Measurements from ENCODE around the gene SGCE. TPM values are rescaled to one million over a fixed set of nuclear protein-coding genes. Genes with fewer than 3 reads are reported as not detected.

SGCE gene
- total RNA-seq, 2 donors from 2014 or later = 0.65 TPM; not detected in 1

DNA sequence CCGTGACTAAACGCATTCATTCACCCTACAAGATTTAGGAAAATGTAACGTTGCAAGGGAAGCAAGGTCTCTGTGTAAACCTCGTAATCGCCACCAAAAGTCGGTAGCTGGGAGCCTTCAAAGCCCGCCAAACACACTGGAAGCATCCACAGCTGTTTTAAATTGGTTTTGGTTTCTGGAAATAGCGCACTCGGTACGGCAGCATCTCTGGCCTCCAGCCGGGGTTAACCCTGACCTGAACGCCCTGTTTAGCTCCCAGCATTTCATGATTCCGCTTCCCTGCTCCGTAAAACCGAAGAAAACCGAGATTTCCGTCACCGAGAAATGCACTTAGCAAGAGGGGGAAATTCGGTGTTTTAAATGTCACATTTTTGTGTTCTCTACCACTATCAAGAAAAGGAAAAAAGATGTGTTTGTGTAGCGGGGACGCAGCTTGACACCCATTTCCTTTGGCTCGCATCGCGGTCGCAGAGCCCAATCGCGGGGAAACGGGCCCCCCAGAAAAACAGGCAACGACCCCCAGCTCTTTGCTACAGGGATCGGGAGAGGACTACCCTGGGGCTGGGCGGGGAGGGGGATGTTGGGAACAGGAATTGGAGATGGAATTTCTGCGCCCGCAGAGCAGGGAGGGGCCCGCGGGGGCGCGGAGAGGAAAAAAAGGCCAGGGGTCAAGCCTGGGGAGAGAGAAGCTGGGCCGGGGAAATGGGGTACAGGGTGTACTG, 646 bp downstream of the SGCE start:
- Mint-ChIP-seq H3K36me3 (ENCODE audit: low read depth) (no peaks in the 10 kb centered on the region), H3K4me3 (peak overlapping the region; percentile 79), H3K27me3 (peaks cover 30% of the 10 kb centered on the region), H3K4me1 (peaks cover 14% of the 10 kb centered on the region), H3K27ac (peak overlapping the region; percentile 80)
- no peaks in the 10 kb centered on the region for H3K9me3 ChIP-seq (ENCODE audit: control insufficient read depth, low read length, poor library complexity, severe bottlenecking)
- DNase-seq (no peak), ATAC-seq (no peak)

- peaks cover 35% of the 10 kb centered on the region for H3K27me3 Mint-ChIP-seq
- H3K4me3 Mint-ChIP-seq = peak overlapping the region; percentile 79
- ATAC-seq = no peak
- H3K36me3 Mint-ChIP-seq (ENCODE audit: low read depth) = no peaks in the 10 kb centered on the region
- peak overlapping the region; percentile 53 for H3K27ac Mint-ChIP-seq
- no peak for DNase-seq
- H3K9me3 ChIP-seq (ENCODE audit: control insufficient read depth, low read length, poor library complexity, severe bottlenecking) = no peaks in the 10 kb centered on the region
- peaks cover 14% of the 10 kb centered on the region for H3K4me1 Mint-ChIP-seq
Observed at GRCh38 chr7:94654783-94655125, 1.2 kb downstream of the SGCE start.

GRCh38 chr7:94650147-94651051, 5.5 kb downstream of the SGCE start:
- Mint-ChIP-seq H3K4me3 (no peak overlapping the region), H3K36me3 (ENCODE audit: low read depth) (peaks cover 5% of the 10 kb centered on the region), H3K27me3 (peaks cover 61% of the 10 kb centered on the region), H3K4me1 (peaks cover 7% of the 10 kb centered on the region), H3K27ac (no peak overlapping the region)
- no peak for ATAC-seq
- H3K9me3 ChIP-seq (ENCODE audit: control insufficient read depth, low read length, poor library complexity, severe bottlenecking) = no peaks in the 10 kb centered on the region
- DNase-seq = no peak

GRCh38 chr7:94649450-94649849, 6.5 kb downstream of the SGCE start:
- peaks cover 58% of the 10 kb centered on the region for H3K27me3 Mint-ChIP-seq

GRCh38 chr7:94648731-94649130, 7.2 kb downstream of the SGCE start:
- no peaks in the 10 kb centered on the region for H3K4me1 Mint-ChIP-seq
- peaks cover 64% of the 10 kb centered on the region for H3K27me3 Mint-ChIP-seq
- no peak overlapping the region for H3K27ac Mint-ChIP-seq
- ATAC-seq (no peak), DNase-seq (no peak)
- no peaks in the 10 kb centered on the region for H3K9me3 ChIP-seq (ENCODE audit: control insufficient read depth, low read length, poor library complexity, severe bottlenecking)
- H3K36me3 Mint-ChIP-seq (ENCODE audit: low read depth) = peaks cover 5% of the 10 kb centered on the region
- H3K4me3 Mint-ChIP-seq = no peak overlapping the region

More at GRCh38 chr7:94649450-94649849, 6.5 kb downstream of the SGCE start:
- ATAC-seq = no peak
- no peaks in the 10 kb centered on the region for H3K4me1 Mint-ChIP-seq
- no peak overlapping the region for H3K4me3 Mint-ChIP-seq
- DNase-seq = no peak
- peaks cover 5% of the 10 kb centered on the region for H3K36me3 Mint-ChIP-seq (ENCODE audit: low read depth)
- no peaks in the 10 kb centered on the region for H3K9me3 ChIP-seq (ENCODE audit: control insufficient read depth, low read length, poor library complexity, severe bottlenecking)
- H3K27ac Mint-ChIP-seq = no peak overlapping the region

GRCh38 chr7:94647295-94647694, 8.6 kb downstream of the SGCE start:
- Mint-ChIP-seq H3K27ac (no peak overlapping the region), H3K27me3 (peaks cover 71% of the 10 kb centered on the region), H3K4me3 (no peak overlapping the region), H3K4me1 (no peaks in the 10 kb centered on the region), H3K36me3 (ENCODE audit: low read depth) (peaks cover 5% of the 10 kb centered on the region)
- DNase-seq = no peak
- ATAC-seq = no peak
- no peaks in the 10 kb centered on the region for H3K9me3 ChIP-seq (ENCODE audit: control insufficient read depth, low read length, poor library complexity, severe bottlenecking)

DNA sequence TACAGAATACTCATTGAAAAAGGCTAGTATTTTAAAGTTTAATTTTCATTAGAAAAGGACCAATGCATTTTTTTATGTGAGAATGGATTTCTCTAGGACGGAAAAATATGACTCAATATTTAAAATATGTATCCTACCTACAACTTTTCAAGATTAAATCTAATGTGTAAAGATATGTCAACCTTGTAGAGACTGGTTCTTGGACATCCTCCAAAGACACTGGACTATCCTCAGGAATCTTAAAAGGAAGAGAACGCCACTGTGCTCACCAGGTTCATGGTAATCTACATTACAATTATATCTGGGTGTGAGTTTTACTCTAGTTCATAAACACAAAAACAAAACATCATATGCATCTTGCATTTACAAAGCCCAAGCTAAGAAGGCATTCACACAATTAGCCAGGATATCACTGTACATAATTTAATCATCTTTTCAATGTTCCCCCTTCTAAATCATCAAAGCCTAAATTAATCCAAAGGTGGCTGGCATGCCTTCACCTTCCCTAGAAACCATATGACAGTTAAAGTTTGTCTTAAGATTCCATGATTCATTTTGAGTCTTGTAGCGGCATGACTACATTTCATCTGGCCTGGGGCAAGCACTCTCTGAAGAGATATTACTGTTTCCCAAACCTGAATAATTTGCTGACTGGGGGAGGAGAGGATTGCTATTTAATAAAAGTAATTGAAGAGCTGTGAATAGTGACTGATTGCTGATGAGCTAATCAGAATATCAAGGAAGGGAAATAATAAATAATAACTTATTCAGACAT, 12.0 kb downstream of the SGCE start:
- DNase-seq (no peak), ATAC-seq (no peak)
- no peaks in the 10 kb centered on the region for H3K9me3 ChIP-seq (ENCODE audit: control insufficient read depth, low read length, poor library complexity, severe bottlenecking)
- Mint-ChIP-seq H3K27ac (no peak overlapping the region), H3K4me1 (no peaks in the 10 kb centered on the region), H3K36me3 (ENCODE audit: low read depth) (peaks cover 5% of the 10 kb centered on the region), H3K4me3 (no peak overlapping the region), H3K27me3 (peaks cover 64% of the 10 kb centered on the region)

- H3K36me3 Mint-ChIP-seq (ENCODE audit: low read depth) = peaks cover 5% of the 10 kb centered on the region
- no peaks in the 10 kb centered on the region for H3K9me3 ChIP-seq (ENCODE audit: control insufficient read depth, low read length, poor library complexity, severe bottlenecking)
- H3K27me3 Mint-ChIP-seq = peaks cover 67% of the 10 kb centered on the region
- no peak overlapping the region for H3K27ac Mint-ChIP-seq
- ATAC-seq = no peak
- no peaks in the 10 kb centered on the region for H3K4me1 Mint-ChIP-seq
- no peak overlapping the region for H3K4me3 Mint-ChIP-seq
- DNase-seq = no peak
Observed at GRCh38 chr7:94642838-94643653, 12.9 kb downstream of the SGCE start.

DNA sequence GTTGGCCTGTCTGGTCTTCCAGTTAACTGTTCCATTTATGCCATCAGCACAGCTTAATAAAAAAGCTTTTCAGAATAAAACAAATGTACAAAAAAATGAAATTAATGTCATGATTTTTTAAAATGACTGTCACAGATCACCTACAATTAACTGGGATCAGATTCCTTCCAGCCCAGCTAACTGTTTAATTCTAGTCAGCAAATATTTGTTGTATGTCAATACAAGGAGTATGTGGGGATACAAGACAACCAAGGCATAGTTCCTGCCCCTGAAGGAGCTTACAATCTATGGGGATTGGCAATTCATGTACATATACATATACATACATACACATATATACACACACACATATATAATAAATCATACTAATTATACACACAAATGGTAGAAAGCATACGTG, 16.5 kb downstream of the SGCE start:
- no peak for DNase-seq
- no peak overlapping the region for H3K4me3 Mint-ChIP-seq
- H3K27ac Mint-ChIP-seq = no peak overlapping the region
- no peaks in the 10 kb centered on the region for H3K4me1 Mint-ChIP-seq
- H3K9me3 ChIP-seq (ENCODE audit: control insufficient read depth, low read length, poor library complexity, severe bottlenecking) = no peaks in the 10 kb centered on the region
- no peak for ATAC-seq
- peaks cover 3% of the 10 kb centered on the region for H3K36me3 Mint-ChIP-seq (ENCODE audit: low read depth)
- H3K27me3 Mint-ChIP-seq = peaks cover 64% of the 10 kb centered on the region

DNA sequence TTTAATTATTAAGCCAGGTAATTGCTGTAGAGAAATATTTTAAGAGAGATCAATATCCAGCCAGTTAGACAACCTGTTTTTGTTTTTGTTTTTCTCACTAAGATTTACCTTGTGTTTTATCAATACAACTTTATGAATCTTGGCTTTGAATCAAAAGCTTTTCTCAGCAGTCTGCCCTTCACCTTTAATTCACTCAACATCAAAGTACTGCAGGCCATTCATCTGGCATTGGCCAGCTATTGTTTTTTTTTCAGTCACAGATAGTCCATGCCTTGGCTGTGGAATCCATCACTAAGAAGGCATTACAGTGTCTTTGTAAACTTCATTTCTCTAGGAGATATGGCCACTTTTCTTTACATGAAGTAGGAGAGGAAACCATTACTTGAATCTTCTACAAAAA, 20.2 kb downstream of the SGCE start:
- no peaks in the 10 kb centered on the region for H3K4me1 Mint-ChIP-seq
- DNase-seq (no peak), ATAC-seq (no peak)
- H3K9me3 ChIP-seq (ENCODE audit: control insufficient read depth, low read length, poor library complexity, severe bottlenecking) = no peaks in the 10 kb centered on the region
- H3K36me3 Mint-ChIP-seq (ENCODE audit: low read depth) = peaks cover 3% of the 10 kb centered on the region
- no peak overlapping the region for H3K4me3 Mint-ChIP-seq
- peaks cover 59% of the 10 kb centered on the region for H3K27me3 Mint-ChIP-seq
- no peak overlapping the region for H3K27ac Mint-ChIP-seq

DNA sequence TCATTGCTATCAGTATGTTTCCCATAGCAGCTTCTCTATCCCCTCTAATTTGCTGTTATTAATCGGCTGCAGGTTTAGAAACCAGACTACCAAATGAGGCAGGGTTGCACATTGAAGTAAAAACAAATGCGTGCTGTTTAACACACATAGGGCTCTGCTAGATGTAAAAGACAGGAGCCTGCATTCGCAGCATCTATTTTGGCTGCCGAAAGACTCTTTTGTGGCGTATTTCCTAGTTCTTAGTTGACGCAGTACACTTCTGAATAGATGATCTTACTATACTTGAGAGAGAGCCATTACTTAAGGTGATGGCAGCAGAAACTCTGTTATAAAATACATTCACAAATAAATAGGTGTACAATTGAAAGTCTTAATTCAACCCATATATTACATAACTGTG, 21.4 kb downstream of the SGCE start:
- Mint-ChIP-seq H3K27me3 (peaks cover 51% of the 10 kb centered on the region), H3K36me3 (ENCODE audit: low read depth) (peaks cover 3% of the 10 kb centered on the region), H3K4me1 (no peaks in the 10 kb centered on the region), H3K27ac (no peak overlapping the region), H3K4me3 (no peak overlapping the region)
- ATAC-seq = no peak
- no peaks in the 10 kb centered on the region for H3K9me3 ChIP-seq (ENCODE audit: control insufficient read depth, low read length, poor library complexity, severe bottlenecking)
- no peak for DNase-seq

DNA sequence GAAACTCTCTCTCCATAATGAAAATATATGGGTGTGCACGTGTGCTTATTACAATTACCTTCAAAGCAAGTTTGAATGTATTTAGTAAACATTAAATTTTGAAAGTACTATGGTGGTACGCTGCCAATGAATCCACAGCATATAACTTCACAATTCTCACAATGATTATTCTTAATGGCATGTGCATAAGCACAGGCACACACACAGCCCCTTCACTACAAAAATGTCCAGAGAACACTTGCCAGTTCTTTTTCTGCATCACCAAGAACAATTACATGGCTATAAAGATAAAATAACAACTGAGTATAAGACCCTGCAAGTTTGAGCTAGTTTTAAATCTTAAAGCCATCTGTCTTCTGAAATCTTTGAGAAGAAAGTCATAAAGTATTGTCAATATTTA, 22.2 kb downstream of the SGCE start:
- ATAC-seq (no peak), DNase-seq (no peak)
- Mint-ChIP-seq H3K4me3 (no peak overlapping the region), H3K36me3 (ENCODE audit: low read depth) (peaks cover 3% of the 10 kb centered on the region), H3K27me3 (peaks cover 45% of the 10 kb centered on the region), H3K27ac (no peak overlapping the region), H3K4me1 (no peaks in the 10 kb centered on the region)
- H3K9me3 ChIP-seq (ENCODE audit: control insufficient read depth, low read length, poor library complexity, severe bottlenecking) = no peaks in the 10 kb centered on the region
